ENCODE results near the gene MBD4. TPM values are rescaled to one million over a fixed set of nuclear protein-coding genes. Genes with fewer than 3 reads are reported as not detected.

MBD4 gene
- total RNA-seq, 6 experiments from 2014 or later, result 18.7 to 25.7 (median 21.8) TPM

GRCh38 chr3:129383292-129383860, 56.4 kb downstream of the MBD4 start:
- peaks cover 22% of the 10 kb centered on the region for H3K36me3 Mint-ChIP-seq (ENCODE audit: low read depth)

DNA sequence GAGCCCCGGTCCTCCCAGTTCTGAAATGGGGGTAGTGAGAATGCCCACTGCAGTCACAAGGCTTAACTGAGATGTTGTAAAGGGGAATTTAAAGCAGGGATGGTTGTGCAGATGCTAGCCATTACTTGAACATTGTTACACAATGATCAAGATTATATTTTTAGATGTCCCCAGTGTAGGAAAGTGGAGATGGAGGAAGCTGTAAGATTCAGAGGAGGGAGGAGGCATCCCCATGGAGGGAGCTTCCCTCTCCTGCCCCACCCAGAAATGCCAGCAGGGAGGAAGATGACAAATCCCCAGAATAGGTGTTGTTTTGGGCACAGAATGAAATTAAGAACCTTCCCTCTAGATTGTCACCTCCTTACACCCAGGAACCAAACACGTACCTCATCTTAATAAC, 57.4 kb downstream of the MBD4 start:
- peaks cover 6% of the 10 kb centered on the region; the same call in 1 of the 2 replicates for H3K9me3 Mint-ChIP-seq
- H3K4me3 Mint-ChIP-seq, result no peak overlapping the region
- H3K27ac Mint-ChIP-seq, result no peak overlapping the region
- H3K4me1 Mint-ChIP-seq (ENCODE audit: low read depth), result peaks cover 13% of the 10 kb centered on the region
- DNase-seq, result no peak
- H3K27me3 Mint-ChIP-seq (ENCODE audit: insufficient read depth), result peaks cover 2% of the 10 kb centered on the region; the same call in 1 of the 2 replicates
- no peak for TF ChIP-seq CTCF (IDR thresholded peaks at IDR 0.05)
- H3K36me3 Mint-ChIP-seq (ENCODE audit: low read depth), result peaks cover 13% of the 10 kb centered on the region

More at GRCh38 chr3:129383292-129383860, 56.4 kb downstream of the MBD4 start:
- DNase-seq, result peak; percentile 55
- Mint-ChIP-seq H3K27me3 (ENCODE audit: insufficient read depth) (peaks cover 2% of the 10 kb centered on the region; the same call in 1 of the 2 replicates), H3K4me1 (ENCODE audit: low read depth) (peaks cover 24% of the 10 kb centered on the region), H3K4me3 (no peak overlapping the region), H3K9me3 (peaks cover 6% of the 10 kb centered on the region; the same call in 1 of the 2 replicates), H3K27ac (no peak overlapping the region)
- TF ChIP-seq CTCF (IDR thresholded peaks at IDR 0.05), result peak; percentile 86

Other genes starting within 250 kb of the MBD4 start
- gene COPG1, start 190.3 kb downstream of the MBD4 start, total RNA-seq (2021; fragmentation: NEBNext Ultra II Directional; extraction: Animal tissue kit (Norgen Biotek cat#: 25700)), result 100 to 1,000 TPM; 316 to 393 (median 342) TPM
- gene HMCES, start 161.1 kb downstream of the MBD4 start, total RNA-seq (2021; fragmentation: NEBNext Ultra II Directional; extraction: Animal tissue kit (Norgen Biotek cat#: 25700)), result 10 to 100 TPM; 28.3 to 33.9 (median 31.4) TPM
- gene EFCAB12, start 11.3 kb downstream of the MBD4 start, total RNA-seq (2021; fragmentation: NEBNext Ultra II Directional; extraction: Animal tissue kit (Norgen Biotek cat#: 25700)), result under 1 TPM in 5 of 6 experiments, not detected in 1; 0.09 to 0.14 (median 0.12) TPM
- 10 to 100 TPM; 12.2 to 18.8 (median 18.2) TPM for gene IFT122, start 276 bp upstream of the MBD4 start, total RNA-seq (2021; fragmentation: NEBNext Ultra II Directional; extraction: Animal tissue kit (Norgen Biotek cat#: 25700))
- gene RHO, start 88.7 kb upstream of the MBD4 start, total RNA-seq (2021; fragmentation: NEBNext Ultra II Directional; extraction: Animal tissue kit (Norgen Biotek cat#: 25700)), result not detected
- gene H1-8, start 103.2 kb upstream of the MBD4 start, total RNA-seq (2021; fragmentation: NEBNext Ultra II Directional; extraction: Animal tissue kit (Norgen Biotek cat#: 25700)), result not detected
- gene PLXND1, start 166.7 kb upstream of the MBD4 start, total RNA-seq (2021; fragmentation: NEBNext Ultra II Directional; extraction: Animal tissue kit (Norgen Biotek cat#: 25700)), result 100 to 1,000 TPM in 5 of 6 experiments, 10 to 100 TPM in 1; 86.7 to 118 (median 108) TPM

Measured in HFFc6 (cell line).